ENCODE results near the gene AP2S1.
A peak's percentile ranks its signal among the peaks of the same experiment; 100 is the strongest.

The AP2S1 gene

GRCh38 chr19:46802152-46802551 is 48.5 kb downstream of the AP2S1 start:
- DNase-seq = no peak

GRCh38 chr19:46798713-46799112 is 51.9 kb downstream of the AP2S1 start:
- DNase-seq = no peak

- DNase-seq = no peak
These were observed 52.8 kb downstream of the AP2S1 start for GRCh38 chr19:46797881-46798280.

- peak; percentile 24 for DNase-seq
These were observed 58.7 kb downstream of the AP2S1 start for GRCh38 chr19:46791944-46792343.

GRCh38 chr19:46789371-46789770 is 61.3 kb downstream of the AP2S1 start:
- DNase-seq = no peak

GRCh38 chr19:46788968-46789338 is 61.7 kb downstream of the AP2S1 start:
- no peak for DNase-seq

- DNase-seq = peak; percentile 99
These were observed 62.2 kb downstream of the AP2S1 start, which contains the start of gene SLC1A5 for GRCh38 chr19:46788262-46788967. TSS of gene SLC1A5 (minus strand) at chr19:46788594. CDS start at chr19:46787965, 629 bp downstream.

Measured in CD4-positive, alpha-beta T cell treated with Interleukin-6 for 4 hours (primary cell).